K562 (cell line): ENCODE measurements around the gene REX1BD. TPM values are rescaled to one million over a fixed set of nuclear protein-coding genes. Genes with fewer than 3 reads are reported as not detected.
A peak's percentile ranks its signal among the peaks of the same experiment; 100 is the strongest.

ENCODE experiments used
- AFF1 ChIP-seq, 2 experiments: fragments of 450-650 bp; IDR thresholded peaks; 2 replicates each; pipeline ENCODE4 v1.6.1; 2018; ENCODE audit warnings: mild to moderate bottlenecking in 2 of 2, low read depth in 1 of 2; ENCODE audit not compliant: partially characterized antibody in 2 of 2
- BCLAF1 ChIP-seq, 2 experiments: fragments of 450-650 bp in 1 of 2; IDR thresholded peaks; 2 replicates each; pipeline ENCODE4 v1.6.1; 2011 to 2017; ENCODE audit warnings: low read depth in 2 of 2, antibody characterized with exemption in 1 of 2, borderline replicate concordance in 1 of 2, low read length in 1 of 2, mild to moderate bottlenecking in 1 of 2, mixed read lengths in 1 of 2; ENCODE audit not compliant: control insufficient read depth in 1 of 2
- BRF1 ChIP-seq: IDR thresholded peaks from 3 replicates; pipeline ENCODE4 v1.6.1; 2011; ENCODE audit warnings: borderline replicate concordance, mild to moderate bottlenecking; ENCODE audit not compliant: insufficient read length; ENCODE audit errors: extremely low read depth
- CHCHD3 ChIP-seq: fragments of 250-450 bp; sonication (Bioruptor Pico); IDR thresholded peaks from 2 replicates; pipeline ENCODE4 v2.1.2; 2022; ENCODE audit warnings: mild to moderate bottlenecking
- DLX4 ChIP-seq: fragments of 250-450 bp; sonication (Bioruptor Pico); IDR thresholded peaks from 2 replicates; pipeline ENCODE4 v1.6.1; 2021; ENCODE audit warnings: mild to moderate bottlenecking
- FOXO4 ChIP-seq: fragments of 450-650 bp; formaldehyde crosslinking; IDR thresholded peaks from 2 replicates; pipeline ENCODE4 v1.4.0; 2020; ENCODE audit warnings: mild to moderate bottlenecking, moderate library complexity
- KAT7 ChIP-seq: sonication (generic); formaldehyde crosslinking; IDR thresholded peaks from 2 replicates; pipeline ENCODE4 v1.8.0; 2022; ENCODE audit warnings: missing genetic modification reagents, mild to moderate bottlenecking, borderline replicate concordance
- LEF1 ChIP-seq: fragments of 450-650 bp; IDR thresholded peaks from 2 replicates; pipeline ENCODE4 v1.6.1; 2016; ENCODE audit warnings: mild to moderate bottlenecking
- MAZ ChIP-seq, 2 experiments: fragments of 450-650 bp in 1 of 2; sonication (generic) in 1 of 2; formaldehyde crosslinking; IDR thresholded peaks in 1 of 2; conservative IDR thresholded peaks in 1 of 2; 2 replicates each; pipeline versions ENCODE4 v1.4.0 to v1.5.0; 2020; ENCODE audit warnings: mild to moderate bottlenecking in 1 of 2, missing genetic modification reagents in 1 of 2
- STAT5A ChIP-seq: IDR thresholded peaks from 2 replicates; pipeline ENCODE4 v1.6.1; 2012; ENCODE audit warnings: low read length, inconsistent platforms, borderline replicate concordance
- TCF3 ChIP-seq: sonication (generic); formaldehyde crosslinking; IDR thresholded peaks from 2 replicates; pipeline ENCODE4 v1.4.0; 2020; ENCODE audit warnings: mild to moderate bottlenecking, missing genetic modification reagents
- TGIF2 ChIP-seq: sonication (generic); formaldehyde crosslinking; IDR thresholded peaks from 2 replicates; pipeline ENCODE4 v1.8.1; 2022; ENCODE audit warnings: mild to moderate bottlenecking, missing genetic modification reagents, moderate library complexity
- polyA plus RNA-seq, 8 experiments: library from polyadenylated mRNA; depleted of rRNA in 4 of 8; stranded (reverse) in 5 of 8; unstranded in 3 of 8; fragments of >200 nt; fragmentation: Nextera tagmentation in 2 of 8; fragmentation: Illumina TruSeq in 1 of 8; extraction: Ambion mirVana in 2 of 8; extraction: Trizol in 1 of 8; gene quantifications; 2 replicates each; pipeline versions ENCODE4 v1.2.1 to v1.2.3, GENCODE V29; 2011 to 2014; ENCODE audit warnings: inconsistent platforms in 1 of 8, missing spikeins in 1 of 8
- total RNA-seq, 7 experiments: library from RNA; depleted of rRNA in 6 of 7; stranded (reverse); fragments of >200 nt in 6 of 7; fragmentation: Illumina TruSeq in 2 of 7; extraction: Trizol in 2 of 7; gene quantifications; 2 replicates each; pipeline versions ENCODE4 v1.2.1 to v1.2.3, GENCODE V29; 2011 to 2021; ENCODE audit warnings: low replicate concordance in 1 of 7

The REX1BD gene
- total and polyA plus RNA-seq, 9 of the 15 experiments (the other 6 are each of a cell fraction or from before 2014, with no cell fraction given): 1.9 to 136 (median 13.8) TPM

GRCh38 chr19:18588611-18589379 is at the start of gene REX1BD (continued):
- TF ChIP-seq AFF1 (IDR thresholded peaks at IDR 0.05; ENCODE audit: low read depth in 1 of 2, partially characterized antibody in 2 of 2): peak in 1 of 2 experiments; percentile 68
- TF ChIP-seq BCLAF1 (IDR thresholded peaks at IDR 0.05; ENCODE audit: borderline replicate concordance in 1 of 2, control insufficient read depth in 1 of 2, low read depth in 2 of 2, low read length in 1 of 2): peak in 1 of 2 experiments; percentile 84; a peak in 1 of 4 replicates
- no peak; the same call in 1 of the 2 replicates for TF ChIP-seq STAT5A
- TF ChIP-seq BRF1: no peak
- no peak for TF ChIP-seq TCF3 (CRISPR knock-in tag)
- TF ChIP-seq KAT7 (CRISPR knock-in tag): peak; percentile 55; the same call in 1 of the 2 replicates
- TF ChIP-seq TGIF2 (CRISPR knock-in tag): no peak; the same call in 1 of the 2 replicates
- TF ChIP-seq FOXO4 (CRISPR knock-in tag): no peak
- TF ChIP-seq DLX4 (CRISPR knock-in tag): no peak
- TF ChIP-seq LEF1: no peak
- peak; percentile 89 to 96 for TF ChIP-seq MAZ (CRISPR knock-in tag; conservative IDR thresholded peaks at IDR 0.05 in 1 of 2, IDR thresholded peaks at IDR 0.05 in 1 of 2)
- TF ChIP-seq CHCHD3: no peak
